ENCODE measurements around the gene CD68. TPM values are rescaled to one million over a fixed set of nuclear protein-coding genes. Genes with fewer than 3 reads are reported as not detected.
A peak's percentile ranks its signal among the peaks of the same experiment; 100 is the strongest.

CD68 gene
- total RNA-seq, 1 donor from 2014 or later: 0.95 TPM

DNA sequence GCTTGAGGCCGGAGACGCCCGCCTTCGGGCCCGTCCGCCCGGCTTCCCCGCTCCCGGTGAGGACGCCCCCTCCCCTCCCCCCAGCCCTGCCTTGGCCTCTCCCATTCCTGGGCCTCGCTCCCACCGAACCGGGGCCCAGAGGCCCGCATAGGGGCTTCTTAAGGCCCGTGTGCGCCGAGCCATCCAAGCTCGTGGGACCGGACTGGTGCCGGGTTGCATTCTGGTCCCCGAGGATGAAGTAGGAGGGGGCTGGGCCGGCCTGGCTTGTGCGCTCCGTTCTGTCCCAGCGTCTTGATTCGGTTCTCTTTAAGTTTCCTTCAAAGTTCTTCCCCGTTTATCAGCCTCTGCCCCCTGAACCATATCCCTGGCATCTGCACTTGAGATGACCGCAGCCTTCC, 17.2 kb upstream of the CD68 start:
- peaks cover 47% of the 10 kb centered on the region for H3K4me1 Mint-ChIP-seq
- no peak for TF ChIP-seq EZH2phosphoT487 (IDR thresholded peaks at IDR 0.05)
- TF ChIP-seq EZH2 (IDR thresholded peaks at IDR 0.05): no peak
- TF ChIP-seq, protein P1, sequence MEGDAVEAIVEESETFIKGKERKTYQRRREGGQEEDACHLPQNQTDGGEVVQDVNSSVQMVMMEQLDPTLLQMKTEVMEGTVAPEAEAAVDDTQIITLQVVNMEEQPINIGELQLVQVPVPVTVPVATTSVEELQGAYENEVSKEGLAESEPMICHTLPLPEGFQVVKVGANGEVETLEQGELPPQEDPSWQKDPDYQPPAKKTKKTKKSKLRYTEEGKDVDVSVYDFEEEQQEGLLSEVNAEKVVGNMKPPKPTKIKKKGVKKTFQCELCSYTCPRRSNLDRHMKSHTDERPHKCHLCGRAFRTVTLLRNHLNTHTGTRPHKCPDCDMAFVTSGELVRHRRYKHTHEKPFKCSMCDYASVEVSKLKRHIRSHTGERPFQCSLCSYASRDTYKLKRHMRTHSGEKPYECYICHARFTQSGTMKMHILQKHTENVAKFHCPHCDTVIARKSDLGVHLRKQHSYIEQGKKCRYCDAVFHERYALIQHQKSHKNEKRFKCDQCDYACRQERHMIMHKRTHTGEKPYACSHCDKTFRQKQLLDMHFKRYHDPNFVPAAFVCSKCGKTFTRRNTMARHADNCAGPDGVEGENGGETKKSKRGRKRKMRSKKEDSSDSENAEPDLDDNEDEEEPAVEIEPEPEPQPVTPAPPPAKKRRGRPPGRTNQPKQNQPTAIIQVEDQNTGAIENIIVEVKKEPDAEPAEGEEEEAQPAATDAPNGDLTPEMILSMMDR (IDR thresholded peaks at IDR 0.05): no peak
- Histone ChIP-seq H3K9ac (peak overlapping the region; percentile 98), H3K4me2 (peak overlapping the region; percentile 97), H3K27me3 (no peaks in the 10 kb centered on the region), H3K4me3 (peak overlapping the region; percentile 94), H4K20me1 (ENCODE audit: low read depth) (peaks cover 15% of the 10 kb centered on the region), H2AFZ (replicated peaks) (no peak overlapping the region), H3K4me1 (peaks cover 42% of the 10 kb centered on the region), H3K9me3 (ENCODE audit: low read depth) (no peaks in the 10 kb centered on the region), H3K36me3 (peaks cover 7% of the 10 kb centered on the region), H3K79me2 (ENCODE audit: low read depth) (peaks cover 39% of the 10 kb centered on the region), H3K27ac (peak overlapping the region; percentile 64), H3F3A (ENCODE audit: low read depth) (peaks cover 40% of the 10 kb centered on the region)
- H3K27me3 Mint-ChIP-seq (ENCODE audit: insufficient read depth, low read depth): peaks cover 2% of the 10 kb centered on the region
- H3K36me3 Mint-ChIP-seq: peaks cover 14% of the 10 kb centered on the region
- no peaks in the 10 kb centered on the region for H3K9me3 Mint-ChIP-seq
- no peak for DNase-seq (ENCODE audit: low spot score)
- H3K4me3 Mint-ChIP-seq: peak overlapping the region; percentile 97
- H3K27ac Mint-ChIP-seq: peak overlapping the region; percentile 72

DNA sequence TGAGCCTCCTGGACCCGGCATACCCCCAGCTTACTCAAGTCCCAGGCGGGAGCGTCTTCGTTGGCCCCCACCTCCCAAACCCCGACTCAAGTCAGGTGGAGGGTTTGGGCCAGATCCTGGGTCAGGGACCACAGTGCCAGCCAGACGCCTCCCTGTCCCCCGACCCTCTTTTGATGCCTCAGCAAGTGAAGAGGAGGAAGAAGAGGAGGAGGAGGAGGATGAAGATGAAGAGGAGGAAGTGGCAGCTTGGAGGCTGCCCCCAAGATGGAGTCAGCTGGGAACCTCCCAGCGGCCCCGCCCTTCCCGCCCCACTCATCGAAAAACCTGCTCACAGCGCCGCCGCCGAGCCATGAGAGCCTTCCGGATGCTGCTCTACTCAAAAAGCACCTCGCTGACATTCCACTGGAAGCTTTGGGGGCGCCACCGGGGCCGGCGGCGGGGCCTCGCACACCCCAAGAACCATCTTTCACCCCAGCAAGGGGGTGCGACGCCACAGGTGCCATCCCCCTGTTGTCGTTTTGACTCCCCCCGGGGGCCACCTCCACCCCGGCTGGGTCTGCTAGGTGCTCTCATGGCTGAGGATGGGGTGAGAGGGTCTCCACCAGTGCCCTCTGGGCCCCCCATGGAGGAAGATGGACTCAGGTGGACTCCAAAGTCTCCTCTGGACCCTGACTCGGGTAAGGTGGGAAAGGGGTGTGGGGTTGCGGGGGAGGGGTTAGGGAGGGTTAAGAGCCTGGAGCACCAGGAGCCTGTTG, 16.1 kb upstream of the CD68 start:
- Mint-ChIP-seq H3K27me3 (ENCODE audit: insufficient read depth, low read depth) (peaks cover 2% of the 10 kb centered on the region), H3K4me3 (peak overlapping the region; percentile 97), H3K27ac (no peak overlapping the region), H3K9me3 (no peaks in the 10 kb centered on the region), H3K36me3 (peaks cover 18% of the 10 kb centered on the region), H3K4me1 (peaks cover 43% of the 10 kb centered on the region)
- no peaks in the 10 kb centered on the region for H3K9me3 ChIP-seq (ENCODE audit: low read depth)
- H3K27ac ChIP-seq: no peak overlapping the region
- no peak overlapping the region for H3K9ac ChIP-seq
- no peaks in the 10 kb centered on the region for H3K27me3 ChIP-seq
- H3K36me3 ChIP-seq: peaks cover 7% of the 10 kb centered on the region
- peaks cover 43% of the 10 kb centered on the region for H3K79me2 ChIP-seq (ENCODE audit: low read depth)
- H3F3A ChIP-seq (ENCODE audit: low read depth): peaks cover 33% of the 10 kb centered on the region
- peaks cover 15% of the 10 kb centered on the region for H4K20me1 ChIP-seq (ENCODE audit: low read depth)
- no peak for DNase-seq (ENCODE audit: low spot score)
- peak overlapping the region; percentile 94 for H3K4me3 ChIP-seq
- TF ChIP-seq, protein P1 (IDR thresholded peaks at IDR 0.05): no peak
- TF ChIP-seq EZH2phosphoT487 (IDR thresholded peaks at IDR 0.05): no peak
- TF ChIP-seq EZH2 (IDR thresholded peaks at IDR 0.05): no peak
- H2AFZ ChIP-seq (replicated peaks): no peak overlapping the region
- H3K4me1 ChIP-seq: peaks cover 31% of the 10 kb centered on the region
- peak overlapping the region; percentile 97 for H3K4me2 ChIP-seq

DNA sequence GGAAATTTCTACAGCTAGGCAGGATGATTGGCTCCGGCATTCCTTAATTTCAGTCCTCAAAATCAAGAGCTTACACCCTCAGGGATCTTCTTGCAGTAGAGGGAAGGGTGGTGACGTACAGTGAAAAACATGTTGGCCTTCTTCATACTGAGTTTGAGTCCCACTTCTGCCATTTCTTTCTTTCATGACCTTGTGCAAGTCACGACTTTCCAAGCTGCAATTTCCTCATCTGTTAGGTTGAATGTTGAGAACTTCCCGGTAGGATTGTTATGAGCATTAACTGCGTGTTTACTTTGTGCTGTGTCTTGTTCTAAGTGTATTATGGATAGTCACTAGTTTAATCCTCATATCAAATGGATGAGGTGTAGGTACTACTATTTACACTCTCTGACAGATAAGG, 9.9 kb upstream of the CD68 start:
- Histone ChIP-seq H3K4me2 (no peak overlapping the region), H3K4me3 (no peak overlapping the region), H3F3A (ENCODE audit: low read depth) (peaks cover 31% of the 10 kb centered on the region), H3K9me3 (ENCODE audit: low read depth) (no peaks in the 10 kb centered on the region), H4K20me1 (ENCODE audit: low read depth) (peaks cover 19% of the 10 kb centered on the region), H3K4me1 (peaks cover 6% of the 10 kb centered on the region), H3K27ac (no peak overlapping the region), H2AFZ (replicated peaks) (no peak overlapping the region), H3K9ac (no peak overlapping the region), H3K79me2 (ENCODE audit: low read depth) (peaks cover 40% of the 10 kb centered on the region), H3K36me3 (peaks cover 5% of the 10 kb centered on the region), H3K27me3 (no peaks in the 10 kb centered on the region)
- Mint-ChIP-seq H3K27ac (no peak overlapping the region), H3K27me3 (ENCODE audit: insufficient read depth, low read depth) (peaks cover 7% of the 10 kb centered on the region), H3K36me3 (peaks cover 35% of the 10 kb centered on the region), H3K9me3 (no peaks in the 10 kb centered on the region), H3K4me3 (no peak overlapping the region), H3K4me1 (peaks cover 21% of the 10 kb centered on the region)
- TF ChIP-seq EZH2 (IDR thresholded peaks at IDR 0.05) (no peak), EZH2phosphoT487 (IDR thresholded peaks at IDR 0.05) (no peak)
- TF ChIP-seq, protein P1 (IDR thresholded peaks at IDR 0.05): no peak
- DNase-seq (ENCODE audit: low spot score): no peak
